GM18909 (cell line): ENCODE data around the gene PPP6R3.

Experiments
- ATAC-seq: cut with Tn5 transposase; IDR thresholded peaks from one replicate; pipeline ENCODE4 v1.9.1; 2021; ENCODE audit warnings: mild to moderate bottlenecking; ENCODE audit not compliant: unreplicated experiment, poor library complexity

The PPP6R3 gene

DNA sequence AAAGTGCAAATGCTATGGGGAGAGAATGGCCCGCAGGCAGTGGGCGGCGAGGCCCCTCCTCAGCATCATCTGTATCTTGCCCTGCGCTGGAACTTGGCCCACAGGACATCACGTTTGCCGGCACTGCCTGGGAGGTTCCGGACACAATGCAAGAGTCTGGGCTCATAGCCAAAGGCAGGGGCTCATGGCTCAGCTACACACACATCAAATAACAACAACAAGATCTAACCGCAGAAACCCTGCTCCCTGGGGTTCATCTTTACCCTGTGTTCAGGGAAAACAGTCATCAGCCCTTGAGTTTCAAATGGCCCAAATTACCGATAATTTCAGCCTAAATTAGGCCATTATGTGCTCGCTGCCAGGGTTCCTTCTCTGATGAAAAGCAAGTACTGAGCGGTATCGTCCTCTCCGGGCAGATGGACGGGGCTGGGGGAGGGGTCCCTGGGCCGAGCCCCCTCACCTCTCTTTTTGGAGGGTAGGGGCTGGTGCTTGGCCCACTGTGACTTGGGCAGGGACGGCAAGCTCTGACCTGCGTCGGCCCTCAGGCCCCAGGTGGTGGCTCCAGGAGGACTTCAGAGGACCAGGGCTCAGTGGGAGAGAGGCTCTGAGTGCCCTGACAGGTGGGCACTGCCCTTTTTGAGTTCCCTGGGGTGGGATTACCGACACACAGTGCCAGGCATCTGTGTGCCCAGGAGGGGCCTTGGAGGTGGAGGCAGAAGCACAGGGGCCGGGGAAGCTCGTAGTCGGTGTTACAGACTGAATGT lies 198.8 kb downstream of the PPP6R3 start:
- no peak for ATAC-seq

DNA sequence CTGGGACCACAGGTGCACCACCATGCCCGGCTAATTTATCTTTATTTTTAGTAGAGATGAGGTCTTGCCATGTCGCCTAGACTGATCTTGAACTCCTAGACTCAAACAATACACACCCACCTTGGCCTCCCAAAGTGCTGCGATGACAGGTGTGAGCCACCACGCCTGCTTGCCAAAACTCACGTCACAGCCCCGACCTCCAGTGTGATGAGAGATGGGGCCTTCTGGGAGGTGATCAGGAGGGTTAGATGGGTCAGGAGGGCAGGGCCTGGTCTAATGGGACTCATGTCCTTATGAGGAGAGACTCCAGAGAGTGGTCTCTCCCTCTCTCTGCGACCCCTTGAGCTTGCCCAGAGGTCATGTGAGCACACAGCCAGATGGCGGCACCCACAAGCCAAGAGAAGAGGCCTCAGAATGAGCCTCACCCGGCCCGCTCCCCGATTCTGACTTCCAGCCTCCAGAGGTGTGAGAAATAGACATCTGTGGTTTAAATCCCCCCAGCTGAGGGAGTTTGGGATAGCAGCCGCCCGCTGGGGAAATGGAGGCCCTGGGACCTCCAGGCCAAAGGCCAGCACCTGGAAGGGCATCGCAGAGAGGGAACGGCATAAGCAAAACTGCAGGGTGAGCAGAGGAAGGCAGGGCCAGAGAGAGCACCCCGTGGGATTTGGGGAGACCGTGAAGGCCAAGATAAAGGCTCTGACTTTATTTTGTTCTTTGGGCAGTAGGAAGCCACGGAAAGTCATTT lies 199.7 kb downstream of the PPP6R3 start:
- no peak for ATAC-seq

DNA sequence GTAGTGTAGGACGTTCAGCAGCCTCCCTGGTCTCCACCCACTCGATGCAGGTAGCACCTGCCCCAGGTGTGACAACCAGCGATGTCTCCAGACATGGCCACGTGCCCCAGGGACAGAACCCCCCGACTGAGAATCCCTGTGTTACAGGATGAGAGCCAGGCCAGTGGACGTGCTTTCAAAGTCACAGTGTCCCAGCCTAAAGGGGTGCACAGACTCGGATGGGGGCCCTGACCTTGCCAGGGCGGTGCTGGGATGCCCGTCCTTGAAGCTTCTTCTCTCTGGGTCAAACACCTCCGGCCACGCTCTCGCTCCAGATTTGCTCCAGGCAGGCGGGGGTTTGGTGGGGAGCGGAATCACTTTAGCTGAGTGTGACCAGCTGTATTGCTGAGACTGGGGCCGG lies 200.5 kb downstream of the PPP6R3 start:
- ATAC-seq = no peak

- ATAC-seq = no peak
Observed at GRCh38 chr11:68661697-68662603, 201.4 kb downstream of the PPP6R3 start.

GRCh38 chr11:68663482-68664010 lies 203.0 kb downstream of the PPP6R3 start:
- no peak for ATAC-seq

DNA sequence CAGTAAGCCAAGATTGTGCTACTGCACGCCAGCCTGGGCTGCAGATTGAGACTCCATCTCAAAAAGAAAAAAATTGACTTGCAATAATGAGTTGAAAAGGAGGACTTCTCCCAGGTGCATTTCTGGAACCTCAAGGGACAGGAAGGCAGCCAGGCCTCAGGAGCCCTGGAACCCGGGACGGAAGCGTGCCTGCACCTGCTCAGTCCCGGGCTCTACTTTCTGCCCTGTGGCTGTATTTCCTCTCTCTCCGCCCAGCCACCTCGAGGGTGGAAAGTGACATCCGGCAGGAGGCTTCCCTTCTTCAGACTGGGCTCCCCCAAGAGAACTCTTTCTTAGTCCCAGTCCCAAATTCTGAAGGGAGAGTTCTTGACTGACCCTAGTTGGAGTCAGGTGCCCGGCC lies 203.6 kb downstream of the PPP6R3 start:
- no peak for ATAC-seq

- ATAC-seq = no peak
Observed at GRCh38 chr11:68664906-68665305, 204.4 kb downstream of the PPP6R3 start.
